GM10248 (cell line): ENCODE measurements around the gene STRA8.

Source experiments
- CTCF ChIA-PET: fragments of 300-600 bp; sonication (Branson Sonifier 250); formaldehyde crosslinking; extraction: SDS; loops from one replicate; lab custom pipeline; 2021; ENCODE audit warnings: antibody characterized with exemption; lab: Yijun Ruan, JAX
- POLR2A ChIA-PET: fragments of 350-650 bp; sonication (Branson Sonifier 250); formaldehyde crosslinking; extraction: SDS; loops from one replicate; lab custom pipeline; 2020; ENCODE audit warnings: antibody characterized with exemption; lab: Yijun Ruan, JAX
- DNase-seq: peaks from one replicate; pipeline ENCODE4 v3.0.0; 2012; ENCODE audit errors: extremely low spot score
- TF ChIP-seq, protein P1 (sequence below): IDR thresholded peaks from 2 replicates; pipeline ENCODE4 v1.5.1; 2012; ENCODE audit warnings: mild to moderate bottlenecking, low read depth; ENCODE audit errors: extremely low read depth, missing control alignments, control extremely low read depth

Gene STRA8

DNA sequence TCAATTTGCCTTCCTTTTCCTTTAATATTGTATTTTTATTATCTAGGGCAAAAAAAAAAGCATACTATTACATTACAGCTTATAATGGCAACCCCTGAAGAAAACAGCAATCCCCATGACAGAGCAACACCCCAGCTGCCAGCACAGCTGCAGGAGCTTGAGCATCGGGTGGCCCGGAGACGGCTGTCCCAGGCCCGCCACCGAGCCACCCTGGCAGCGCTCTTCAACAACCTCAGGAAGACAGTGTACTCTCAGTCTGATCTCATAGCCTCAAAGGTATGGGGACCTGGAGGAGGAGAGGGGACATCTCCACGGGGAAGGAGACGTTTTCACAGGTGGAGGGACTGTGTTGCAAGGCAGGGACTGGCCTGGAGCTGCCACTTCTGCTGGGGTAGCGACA, 6.8 kb downstream of the STRA8 start:
- CTCF ChIA-PET: interaction anchor here (1.5 kb wide), 1 partner anchor 26 kb away, joined by 4 read pairs; no protein-coding TSS in a partner anchor
- POLR2A ChIA-PET: no interaction called here
- TF ChIP-seq, protein P1, sequence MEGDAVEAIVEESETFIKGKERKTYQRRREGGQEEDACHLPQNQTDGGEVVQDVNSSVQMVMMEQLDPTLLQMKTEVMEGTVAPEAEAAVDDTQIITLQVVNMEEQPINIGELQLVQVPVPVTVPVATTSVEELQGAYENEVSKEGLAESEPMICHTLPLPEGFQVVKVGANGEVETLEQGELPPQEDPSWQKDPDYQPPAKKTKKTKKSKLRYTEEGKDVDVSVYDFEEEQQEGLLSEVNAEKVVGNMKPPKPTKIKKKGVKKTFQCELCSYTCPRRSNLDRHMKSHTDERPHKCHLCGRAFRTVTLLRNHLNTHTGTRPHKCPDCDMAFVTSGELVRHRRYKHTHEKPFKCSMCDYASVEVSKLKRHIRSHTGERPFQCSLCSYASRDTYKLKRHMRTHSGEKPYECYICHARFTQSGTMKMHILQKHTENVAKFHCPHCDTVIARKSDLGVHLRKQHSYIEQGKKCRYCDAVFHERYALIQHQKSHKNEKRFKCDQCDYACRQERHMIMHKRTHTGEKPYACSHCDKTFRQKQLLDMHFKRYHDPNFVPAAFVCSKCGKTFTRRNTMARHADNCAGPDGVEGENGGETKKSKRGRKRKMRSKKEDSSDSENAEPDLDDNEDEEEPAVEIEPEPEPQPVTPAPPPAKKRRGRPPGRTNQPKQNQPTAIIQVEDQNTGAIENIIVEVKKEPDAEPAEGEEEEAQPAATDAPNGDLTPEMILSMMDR: no peak

DNA sequence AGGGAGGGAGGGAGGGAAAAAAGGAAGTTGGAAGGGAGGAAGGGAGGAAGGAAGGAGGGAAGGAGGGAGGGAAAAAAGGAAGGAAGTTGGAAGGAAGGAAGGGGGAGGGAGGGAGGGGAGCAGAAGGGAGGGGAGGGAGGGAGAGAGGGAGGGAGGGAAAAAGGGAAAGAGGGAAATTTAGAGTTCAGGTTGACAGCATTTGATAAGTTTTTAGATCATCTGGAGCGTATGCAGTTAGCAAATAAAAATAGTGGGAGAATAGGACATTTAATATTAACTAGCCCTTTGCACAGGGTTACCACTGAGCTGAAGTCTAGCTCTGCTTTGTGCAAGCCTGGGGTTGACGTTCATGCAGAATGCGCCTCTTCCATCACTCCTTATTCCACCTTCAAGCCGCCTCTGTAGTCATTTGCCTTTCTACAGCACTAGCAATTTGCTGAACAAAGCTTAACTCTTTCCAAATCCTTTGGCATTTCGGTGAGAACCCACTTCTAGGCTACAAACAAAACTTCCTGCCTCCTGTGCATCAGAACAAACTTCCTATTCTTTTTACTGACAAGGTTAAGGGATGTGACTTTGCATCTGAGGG, 8.6 kb downstream of the STRA8 start:
- TF ChIP-seq, protein P1: no peak
- ChIA-PET CTCF (no interaction called here), POLR2A (no interaction called here)
- DNase-seq: no peak

More for the DNA sequence above, 6.8 kb downstream of the STRA8 start:
- DNase-seq: no peak

DNA sequence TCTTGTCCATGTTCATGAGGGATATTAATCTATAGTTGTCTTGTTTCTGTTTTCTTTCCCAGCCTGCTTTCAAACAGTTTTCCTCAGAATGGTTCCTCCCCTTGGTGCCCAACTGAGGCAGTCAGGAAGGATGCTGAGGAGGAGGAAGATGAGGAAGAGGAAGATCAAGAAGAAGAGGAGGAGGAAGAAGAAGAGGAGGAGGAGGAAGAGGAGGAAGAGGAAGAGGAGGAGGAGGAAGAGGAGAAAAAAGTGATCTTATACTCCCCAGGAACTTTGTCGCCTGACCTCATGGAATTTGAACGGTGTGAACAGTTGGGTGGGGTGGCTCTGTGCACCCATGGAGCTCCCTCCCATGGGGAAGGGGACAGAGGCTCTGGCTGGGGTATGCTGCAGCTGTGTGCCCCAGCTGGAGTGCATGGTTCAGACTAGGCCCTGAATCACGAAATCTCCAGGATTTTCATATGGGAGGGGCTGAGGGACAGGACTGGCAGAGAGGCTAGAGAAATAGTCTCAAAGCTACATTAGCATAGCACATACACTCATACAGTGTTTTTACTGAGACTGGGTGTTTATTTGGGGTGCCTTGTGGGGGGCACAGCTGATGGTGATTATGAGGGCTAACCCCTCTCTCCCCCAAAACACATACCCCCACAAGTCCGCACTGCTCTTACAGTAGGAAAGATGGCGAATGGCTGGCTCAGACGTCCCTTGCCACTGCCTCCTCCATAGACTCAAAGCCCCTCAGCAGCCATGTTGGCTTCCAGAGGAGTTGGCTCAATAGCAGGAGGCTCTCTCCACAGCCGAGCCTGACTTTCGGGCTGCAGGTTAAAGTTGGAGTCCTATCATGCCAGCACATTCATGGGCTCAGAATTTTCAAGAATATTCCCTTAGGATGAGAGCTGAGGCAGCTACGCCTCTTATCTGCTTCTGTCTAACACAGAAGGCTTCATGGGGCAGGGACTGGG, 11.9 kb downstream of the STRA8 start:
- CTCF ChIA-PET: interaction anchor here (1.3 to 2.5 kb wide), 2 partner anchors 28 to 30 kb away, joined by 5 to 8 read pairs; no protein-coding TSS in a partner anchor
- no peak for DNase-seq
- TF ChIP-seq, protein P1: no peak
- POLR2A ChIA-PET: no interaction called here

DNA sequence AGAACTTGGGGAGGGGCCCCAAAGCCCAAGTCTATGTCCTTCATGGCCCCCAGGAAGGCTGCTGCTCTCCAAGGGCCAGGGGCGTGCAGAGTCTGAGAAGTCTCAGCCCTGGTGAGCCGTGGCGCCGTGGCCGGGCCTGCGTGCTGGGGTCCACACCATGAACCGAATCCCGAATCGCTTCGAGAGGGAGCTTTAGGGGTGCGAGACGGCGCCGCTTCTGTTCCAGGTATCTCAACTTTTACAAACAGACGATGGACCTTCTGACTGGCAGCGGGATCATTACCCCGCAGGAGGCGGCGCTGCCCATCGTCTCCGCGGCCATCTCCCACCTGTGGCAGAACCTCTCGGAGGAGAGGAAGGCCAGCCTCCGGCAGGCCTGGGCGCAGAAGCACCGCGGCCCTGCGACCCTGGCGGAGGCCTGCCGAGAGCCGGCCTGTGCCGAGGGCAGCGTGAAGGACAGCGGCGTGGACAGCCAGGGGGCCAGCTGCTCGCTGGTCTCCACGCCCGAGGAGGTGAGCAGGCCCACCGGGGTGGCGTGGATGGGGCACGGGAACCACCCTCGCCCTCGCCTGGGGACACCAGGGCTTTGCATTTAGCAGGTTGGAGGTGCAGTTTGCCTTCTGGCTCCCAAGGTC, 12.7 kb downstream of the STRA8 start:
- POLR2A ChIA-PET: no interaction called here
- DNase-seq: no peak
- CTCF ChIA-PET: interaction anchor here (2.5 kb wide), 1 partner anchor 29 kb away, joined by 8 read pairs; no protein-coding TSS in a partner anchor
- TF ChIP-seq, protein P1: no peak

DNA sequence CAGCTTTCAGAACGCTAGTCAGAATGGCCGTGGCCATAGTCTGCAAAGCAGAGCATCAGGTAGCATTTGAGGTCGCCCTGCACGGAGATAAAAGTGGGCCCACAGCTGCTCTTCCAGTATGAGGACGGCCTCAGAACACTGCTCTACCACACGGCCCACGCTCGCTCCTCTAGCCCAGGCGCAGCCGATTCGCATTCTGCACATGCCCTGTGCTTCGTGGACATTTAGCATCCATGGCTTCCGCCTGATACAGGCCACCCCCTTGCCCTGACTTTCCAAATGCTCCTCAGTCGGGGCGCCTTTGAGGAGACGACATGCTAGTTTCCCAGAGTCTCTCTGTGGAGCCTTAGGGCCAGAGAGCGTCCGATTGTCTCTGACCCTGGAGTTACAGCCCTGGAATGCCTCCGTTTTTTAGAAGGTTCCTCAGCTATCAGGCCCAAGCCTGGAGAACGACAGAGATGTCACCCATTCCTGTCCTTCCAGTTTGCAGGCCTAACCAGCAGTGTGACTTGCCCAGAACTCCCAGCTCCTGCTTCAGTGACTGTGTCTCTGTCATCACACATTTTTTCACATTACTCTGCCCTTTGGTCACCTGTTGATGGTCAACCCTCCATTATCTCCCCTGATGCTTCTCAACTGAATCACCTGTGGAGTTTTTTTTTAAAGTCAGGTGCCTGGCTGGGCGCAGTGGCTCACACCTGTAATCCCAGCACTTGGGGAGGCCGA, 14.3 kb downstream of the STRA8 start:
- POLR2A ChIA-PET: no interaction called here
- TF ChIP-seq, protein P1: no peak
- DNase-seq: no peak
- CTCF ChIA-PET: interaction anchor here (1.3 to 1.9 kb wide), 2 partner anchors 11 to 26 kb away, joined by 4 to 6 read pairs; no protein-coding TSS in a partner anchor

DNA sequence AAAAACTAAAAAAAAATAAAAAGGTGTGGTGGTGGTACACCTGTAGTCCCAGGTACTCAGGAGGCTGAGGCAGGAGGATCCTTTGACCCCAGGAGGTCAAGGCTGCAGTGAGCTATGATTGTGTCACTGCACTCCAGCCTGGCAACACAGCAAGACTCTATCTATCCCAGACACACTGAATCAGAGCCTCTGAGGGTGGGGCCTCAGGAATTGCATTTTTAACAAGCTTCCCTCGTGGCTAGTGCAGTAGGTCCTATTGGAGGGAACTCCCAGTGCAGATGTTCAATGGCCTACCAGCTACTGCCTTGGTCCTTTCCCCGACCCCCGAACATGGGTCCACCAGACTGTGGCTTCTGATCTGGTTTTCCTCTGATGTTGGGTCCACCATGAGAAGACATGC, 14.9 kb downstream of the STRA8 start:
- CTCF ChIA-PET: interaction anchor here (1.7 to 1.9 kb wide), 2 partner anchors 15 to 26 kb away, joined by 3 to 6 read pairs; no protein-coding TSS in a partner anchor
- POLR2A ChIA-PET: no interaction called here
- no peak for DNase-seq
- TF ChIP-seq, protein P1: no peak
